Mesenchymal stem cell (in vitro differentiated cells and primary cell): ENCODE data around the gene ID3.

Experiments
- DNase-seq: peaks from one replicate; pipeline ENCODE4 v3.0.0-alpha.2; 2013
- H2AFZ ChIP-seq: one replicate; pipeline ENCODE4 v1.6.1; 2013; ENCODE audit warnings: low read depth, mild to moderate bottlenecking, control low read depth, inconsistent platforms, low read length, moderate library complexity
- H2AK5ac ChIP-seq: 2 replicates; pipeline ENCODE4 v1.6.1; 2013; ENCODE audit warnings: low read length, moderate library complexity, mild to moderate bottlenecking, inconsistent platforms; ENCODE audit not compliant: severe bottlenecking
- H2BK120ac ChIP-seq: one replicate; pipeline ENCODE4 v1.6.1; 2013; ENCODE audit warnings: low read depth, mild to moderate bottlenecking, inconsistent platforms, low read length, moderate library complexity
- H2BK12ac ChIP-seq, 2 experiments: one replicate each; pipeline ENCODE4 v1.6.1; 2013; ENCODE audit warnings: inconsistent platforms in 2 of 2, low read length in 2 of 2, mild to moderate bottlenecking in 2 of 2, moderate library complexity in 2 of 2, control low read depth in 1 of 2
- H2BK15ac ChIP-seq: one replicate; pipeline ENCODE4 v1.6.1; 2013; ENCODE audit warnings: mild to moderate bottlenecking, low read depth, inconsistent platforms; ENCODE audit not compliant: poor library complexity, severe bottlenecking
- H2BK5ac ChIP-seq: 2 replicates; pipeline ENCODE4 v1.6.1; 2013; ENCODE audit warnings: low read depth, mild to moderate bottlenecking, low read length, control low read depth, inconsistent platforms; ENCODE audit not compliant: poor library complexity, severe bottlenecking
- H3K14ac ChIP-seq, 2 experiments: one replicate each; pipeline ENCODE4 v1.6.1; 2013; ENCODE audit warnings: inconsistent platforms in 2 of 2, low read length in 2 of 2, control low read depth in 1 of 2, mild to moderate bottlenecking in 1 of 2, moderate library complexity in 1 of 2
- H3K18ac ChIP-seq, 2 experiments: one replicate each; pipeline ENCODE4 v1.6.1; 2013; ENCODE audit warnings: inconsistent platforms in 2 of 2, low read length in 2 of 2, control low read depth in 1 of 2, low read depth in 1 of 2, mild to moderate bottlenecking in 1 of 2
- H3K23ac ChIP-seq, 2 experiments: one replicate each; pipeline ENCODE4 v1.6.1; 2013; ENCODE audit warnings: inconsistent platforms in 2 of 2, low read length in 2 of 2, mild to moderate bottlenecking in 2 of 2, moderate library complexity in 2 of 2, control low read depth in 1 of 2
- H3K27ac ChIP-seq: 2 replicates; pipeline ENCODE4 v1.5.1; 2013; ENCODE audit warnings: mild to moderate bottlenecking, moderate library complexity, low read length, control low read depth, inconsistent platforms; ENCODE audit not compliant: poor library complexity, severe bottlenecking
- H3K27me3 ChIP-seq, 2 experiments: 2 replicates each; pipeline versions ENCODE4 v1.6.1 to v1.7.0; 2013; ENCODE audit warnings: low read length in 2 of 2, mild to moderate bottlenecking in 2 of 2, moderate library complexity in 2 of 2, control low read depth in 1 of 2, inconsistent platforms in 1 of 2; ENCODE audit not compliant: control insufficient read depth in 1 of 2, insufficient read depth in 1 of 2
- H3K36me3 ChIP-seq, 2 experiments: 2 replicates each; pipeline versions ENCODE4 v1.6.1 to v1.7.0; 2013; ENCODE audit warnings: low read length in 2 of 2, control low read depth in 1 of 2, inconsistent platforms in 1 of 2, low read depth in 1 of 2, mild to moderate bottlenecking in 1 of 2; ENCODE audit not compliant: insufficient read depth in 2 of 2, control insufficient read depth in 1 of 2
- H3K4ac ChIP-seq, 2 experiments: one replicate each; pipeline ENCODE4 v1.6.1; 2013; ENCODE audit warnings: inconsistent platforms in 2 of 2, low read length in 2 of 2, mild to moderate bottlenecking in 2 of 2, moderate library complexity in 2 of 2, control low read depth in 1 of 2, low read depth in 1 of 2
- H3K4me1 ChIP-seq: 2 replicates; pipeline ENCODE4 v1.6.1; 2013; ENCODE audit warnings: low read depth, low read length, control low read depth; ENCODE audit not compliant: control insufficient read depth, insufficient read depth
- H3K4me2 ChIP-seq: 2 replicates; pipeline ENCODE4 v1.6.1; 2013; ENCODE audit warnings: low read length, mild to moderate bottlenecking, inconsistent platforms; ENCODE audit not compliant: poor library complexity, severe bottlenecking
- H3K4me3 ChIP-seq, 2 experiments: 2 replicates each; pipeline versions ENCODE4 v1.5.1 to v1.7.0; 2013; ENCODE audit warnings: low read length in 2 of 2, mild to moderate bottlenecking in 2 of 2, control low read depth in 1 of 2, low read depth in 1 of 2; ENCODE audit not compliant: insufficient read depth in 1 of 2
- H3K79me1 ChIP-seq: replicated peaks from 2 replicates; pipeline ENCODE4 v1.6.1; 2013; ENCODE audit warnings: mild to moderate bottlenecking, control low read depth, low read length, inconsistent platforms; ENCODE audit not compliant: poor library complexity, severe bottlenecking
- H3K9ac ChIP-seq: 2 replicates; pipeline ENCODE4 v1.7.0; 2013; ENCODE audit warnings: mild to moderate bottlenecking, low read length, moderate library complexity
- H3K9me3 ChIP-seq: 2 replicates; pipeline ENCODE4 v1.7.0; 2013; ENCODE audit warnings: mild to moderate bottlenecking, low read length; ENCODE audit not compliant: control insufficient read depth
- H4K8ac ChIP-seq: one replicate; pipeline ENCODE4 v1.6.1; 2013; ENCODE audit warnings: inconsistent platforms, mild to moderate bottlenecking, low read length, moderate library complexity
- H4K91ac ChIP-seq: one replicate; pipeline ENCODE4 v1.6.1; 2013; ENCODE audit warnings: mild to moderate bottlenecking, low read length, inconsistent platforms
- WGBS: methylation state at CpG from one replicate; pipeline ENCODE4 v1.1.7; 2013; ENCODE audit warnings: mixed read lengths; 5-methylcytosine and 5-hydroxymethylcytosine counted together

Gene ID3

DNA sequence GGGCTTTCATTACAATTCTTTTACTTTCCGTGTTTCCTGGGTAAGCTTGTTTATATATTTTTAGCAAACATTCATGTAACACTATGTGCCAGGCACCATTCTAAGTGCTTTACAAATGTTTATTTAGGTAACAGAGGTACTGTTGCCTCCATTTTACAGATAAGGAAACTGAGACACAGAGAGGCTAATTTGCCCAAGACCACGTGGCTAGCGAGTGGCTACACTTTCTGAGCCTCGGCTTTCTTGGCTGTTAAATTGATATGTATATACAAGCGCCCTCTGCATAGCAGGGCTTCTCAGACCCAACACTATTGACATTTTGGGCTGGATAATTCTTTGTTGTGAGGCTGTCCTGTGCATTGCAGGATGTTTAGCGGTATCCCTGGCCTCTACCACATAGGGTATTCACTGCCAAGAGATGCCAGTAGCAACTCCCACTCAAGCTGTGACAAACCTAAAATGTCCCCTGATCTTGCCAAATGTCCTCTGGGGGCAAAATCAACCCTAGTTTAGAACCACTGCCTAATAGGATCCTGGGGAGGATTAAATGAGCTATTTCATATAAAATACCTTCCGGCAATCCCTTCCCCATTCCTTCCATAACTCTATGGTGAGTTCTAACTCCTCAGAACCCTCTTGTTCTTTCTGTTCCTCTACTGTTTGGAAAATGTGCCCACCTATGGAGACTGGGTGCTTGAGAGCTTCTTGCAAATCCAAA lies 17.2 kb upstream of the ID3 start:
- H2BK5ac ChIP-seq: no peak overlapping the region
- peak overlapping the region; percentile 89 for H4K8ac ChIP-seq
- H3K27me3 ChIP-seq: no peaks in the 10 kb centered on the region
- peak overlapping the region; percentile 82 for H3K27ac ChIP-seq
- no peaks in the 10 kb centered on the region for H3K79me1 ChIP-seq
- DNase-seq: peak; percentile 30
- peak overlapping the region in 1 of 2 experiments; percentile 2 for H3K14ac ChIP-seq
- H4K91ac ChIP-seq: peak overlapping the region; percentile 91
- H2AFZ ChIP-seq: no peak overlapping the region
- peak overlapping the region in 1 of 2 experiments; percentile 36 for H3K4me3 ChIP-seq
- H3K9me3 ChIP-seq: no peaks in the 10 kb centered on the region
- peak overlapping the region in 1 of 2 experiments; percentile 14 for H3K23ac ChIP-seq
- H3K18ac ChIP-seq: peak overlapping the region; percentile 72 to 96
- H3K9ac ChIP-seq: peak overlapping the region; percentile 81
- H2AK5ac ChIP-seq: peak overlapping the region; percentile 37
- peak overlapping the region; percentile 7 to 96 for H2BK12ac ChIP-seq
- H3K36me3 ChIP-seq: no peaks in the 10 kb centered on the region
- H3K4ac ChIP-seq: peak overlapping the region; percentile 35 to 90
- H3K4me2 ChIP-seq: no peak overlapping the region
- H2BK120ac ChIP-seq: peak overlapping the region; percentile 85
- peak overlapping the region; percentile 60 for H2BK15ac ChIP-seq
- 82% methylated on average over 6 of the region's 7 CpGs for WGBS
- peaks cover 9% of the 10 kb centered on the region for H3K4me1 ChIP-seq

DNA sequence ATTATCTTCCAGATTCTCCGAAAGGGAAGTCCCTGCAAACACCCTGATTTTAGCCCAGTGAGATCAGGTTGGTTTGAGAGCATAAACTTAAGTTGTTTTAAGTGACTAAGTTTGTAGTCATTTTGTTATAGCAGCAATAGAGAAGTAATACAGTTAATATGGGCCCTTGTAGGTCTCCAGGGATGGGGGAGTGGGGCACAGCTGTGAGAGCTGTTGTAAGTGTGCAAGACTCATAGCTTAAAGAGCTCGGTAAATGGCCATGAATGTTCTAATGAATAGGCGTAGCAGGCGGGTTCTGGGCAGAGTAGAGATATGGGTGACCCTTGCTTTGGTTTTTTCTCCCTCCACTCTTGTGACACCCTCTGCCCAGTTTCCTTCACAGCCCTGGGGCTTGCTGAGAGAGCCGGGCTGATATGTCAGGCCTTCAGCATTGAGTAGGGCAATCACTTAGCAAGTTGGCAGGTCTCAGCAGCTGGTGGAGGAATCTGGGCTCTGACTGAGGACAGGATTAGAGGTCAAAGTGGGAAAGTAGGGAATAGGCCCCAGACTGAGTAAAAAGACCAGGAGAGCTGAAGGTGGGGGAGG lies 16.0 kb upstream of the ID3 start:
- H2BK120ac ChIP-seq: no peak overlapping the region
- peak overlapping the region; percentile 0 for H2BK15ac ChIP-seq
- 92% methylated on average over 5 of the region's 5 CpGs for WGBS
- no peak overlapping the region for H2BK5ac ChIP-seq
- no peak overlapping the region for H3K27ac ChIP-seq
- peak overlapping the region; percentile 2 to 61 for H3K18ac ChIP-seq
- H3K36me3 ChIP-seq: no peaks in the 10 kb centered on the region
- H3K4me2 ChIP-seq: no peak overlapping the region
- no peak overlapping the region for H3K9ac ChIP-seq
- no peaks in the 10 kb centered on the region for H3K9me3 ChIP-seq
- H3K4me1 ChIP-seq: peaks cover 4% of the 10 kb centered on the region
- no peaks in the 10 kb centered on the region for H3K27me3 ChIP-seq
- peak overlapping the region; percentile 11 for H2AK5ac ChIP-seq
- H3K4me3 ChIP-seq: no peak overlapping the region
- no peak overlapping the region for H4K8ac ChIP-seq
- no peak overlapping the region for H2AFZ ChIP-seq
- no peak overlapping the region for H3K23ac ChIP-seq
- DNase-seq: no peak
- H3K14ac ChIP-seq: no peak overlapping the region
- peak overlapping the region; percentile 45 for H4K91ac ChIP-seq
- peak overlapping the region in 1 of 2 experiments; percentile 45 for H3K4ac ChIP-seq
- H3K79me1 ChIP-seq: no peaks in the 10 kb centered on the region
- peak overlapping the region; percentile 44 to 92 for H2BK12ac ChIP-seq

GRCh38 chr1:23574265-23574754 lies 15.0 kb upstream of the ID3 start:
- no peak overlapping the region for H2BK5ac ChIP-seq
- 91% methylated on average over 2 of the region's 2 CpGs for WGBS

DNA sequence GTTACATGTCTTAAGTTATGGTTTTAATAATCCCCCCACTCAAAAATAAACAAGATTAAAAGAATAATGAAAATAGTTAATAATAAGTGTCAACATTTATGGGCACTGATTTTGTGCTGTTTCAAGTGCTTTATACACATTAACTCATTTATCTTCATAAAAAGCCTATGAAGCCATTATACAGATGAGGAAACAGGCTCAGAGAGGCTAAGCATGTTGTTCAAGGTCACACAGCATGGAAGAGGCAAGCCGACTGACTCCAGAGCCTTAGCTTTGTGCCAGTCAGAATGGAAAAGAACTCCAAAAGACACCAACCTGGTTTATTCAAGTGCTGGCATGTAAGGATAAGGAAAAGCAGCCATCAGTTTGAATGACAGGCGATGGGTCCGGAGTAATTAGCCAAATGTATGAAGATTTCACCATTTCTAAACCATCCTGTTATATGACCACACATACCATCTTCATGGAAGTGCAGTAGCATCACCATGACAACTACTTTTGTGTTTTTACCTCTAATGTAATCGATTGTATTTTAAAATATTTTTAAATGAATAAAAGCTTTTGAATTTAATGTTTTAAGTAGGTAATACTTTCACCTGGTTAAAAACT lies 14.4 kb upstream of the ID3 start:
- Histone ChIP-seq H2AK5ac (no peak overlapping the region), H3K9me3 (no peaks in the 10 kb centered on the region), H2BK15ac (no peak overlapping the region), H3K23ac (no peak overlapping the region), H3K4ac (no peak overlapping the region), H2BK5ac (no peak overlapping the region), H3K79me1 (no peaks in the 10 kb centered on the region), H3K4me3 (no peak overlapping the region), H3K18ac (no peak overlapping the region), H3K27ac (no peak overlapping the region), H3K27me3 (peaks cover 0 to 4% of the 10 kb centered on the region in 2 experiments), H3K4me1 (peaks cover 6% of the 10 kb centered on the region), H3K4me2 (no peak overlapping the region), H4K8ac (no peak overlapping the region), H3K9ac (no peak overlapping the region), H3K14ac (no peak overlapping the region), H2BK120ac (no peak overlapping the region), H4K91ac (no peak overlapping the region), H3K36me3 (no peaks in the 10 kb centered on the region), H2BK12ac (no peak overlapping the region), H2AFZ (no peak overlapping the region)
- DNase-seq: no peak
- 100% methylated on average over 3 of the region's 4 CpGs for WGBS

More at GRCh38 chr1:23574265-23574754, 15.0 kb upstream of the ID3 start:
- no peak overlapping the region for H3K4me2 ChIP-seq
- H4K91ac ChIP-seq: peak overlapping the region; percentile 55
- no peaks in the 10 kb centered on the region for H3K79me1 ChIP-seq
- H3K27me3 ChIP-seq: no peaks in the 10 kb centered on the region
- peaks cover 4% of the 10 kb centered on the region for H3K4me1 ChIP-seq
- no peak overlapping the region for H3K4me3 ChIP-seq
- no peak overlapping the region for H2AFZ ChIP-seq
- no peak overlapping the region for H2BK15ac ChIP-seq
- H2BK12ac ChIP-seq: peak overlapping the region; percentile 29 to 65
- H3K9me3 ChIP-seq: no peaks in the 10 kb centered on the region
- H3K27ac ChIP-seq: no peak overlapping the region
- peak overlapping the region in 1 of 2 experiments; percentile 74 for H3K18ac ChIP-seq
- H3K36me3 ChIP-seq: no peaks in the 10 kb centered on the region
- DNase-seq: no peak
- no peak overlapping the region for H3K14ac ChIP-seq
- H4K8ac ChIP-seq: no peak overlapping the region
- peak overlapping the region in 1 of 2 experiments; percentile 72 for H3K4ac ChIP-seq
- no peak overlapping the region for H3K9ac ChIP-seq
- H2BK120ac ChIP-seq: no peak overlapping the region
- no peak overlapping the region for H3K23ac ChIP-seq
- peak overlapping the region; percentile 2 for H2AK5ac ChIP-seq
